22Rv1 (cell line): ENCODE measurements around the gene PRRG1.
"Not testable (repeated sequence)": the region's sequence is repeated elsewhere in the genome, so short reads cannot be mapped to it uniquely, and the experiment has no call there.

ENCODE experiments used
- H3K27ac ChIP-seq: fragments of 450-650 bp; 2 replicates; pipeline ENCODE4 v1.5.1; 2017
- CTCF ChIP-seq: fragments of 450-650 bp; IDR thresholded peaks from 2 replicates; pipeline ENCODE4 v1.5.1; 2017; ENCODE audit warnings: mild to moderate bottlenecking
- ZFX ChIP-seq: fragments of 450-650 bp; IDR thresholded peaks from 2 replicates; pipeline ENCODE4 v1.6.1; 2017; ENCODE audit warnings: antibody characterized with exemption, borderline replicate concordance

Gene PRRG1

GRCh38 chrX:37437160-37437559 lies 88.0 kb downstream of the PRRG1 start:
- no peak overlapping the region for H3K27ac ChIP-seq
- no peak for TF ChIP-seq ZFX
- no peak for TF ChIP-seq CTCF

- H3K27ac ChIP-seq = no peak overlapping the region
- TF ChIP-seq CTCF (no peak), ZFX (no peak)
Measured at GRCh38 chrX:37441377-37441776, 92.2 kb downstream of the PRRG1 start.

- no peak overlapping the region for H3K27ac ChIP-seq
- TF ChIP-seq CTCF (no peak), ZFX (no peak)
Measured at GRCh38 chrX:37445182-37445581, 96.0 kb downstream of the PRRG1 start.

GRCh38 chrX:37453821-37454220 lies 104.7 kb downstream of the PRRG1 start:
- TF ChIP-seq ZFX = no peak
- no peak for TF ChIP-seq CTCF
- no peak overlapping the region for H3K27ac ChIP-seq

- TF ChIP-seq ZFX = no peak
- no peak for TF ChIP-seq CTCF
- no peak overlapping the region for H3K27ac ChIP-seq
Measured at GRCh38 chrX:37454537-37455285, 105.5 kb downstream of the PRRG1 start.

GRCh38 chrX:37455381-37455780 lies 106.2 kb downstream of the PRRG1 start:
- TF ChIP-seq CTCF = no peak
- TF ChIP-seq ZFX = no peak
- H3K27ac ChIP-seq = no peak overlapping the region

- H3K27ac ChIP-seq = not testable (repeated sequence)
Measured at GRCh38 chrX:37460285-37460684, 111.1 kb downstream of the PRRG1 start.

GRCh38 chrX:37462346-37462745 lies 113.2 kb downstream of the PRRG1 start:
- TF ChIP-seq ZFX (no peak), CTCF (no peak)
- no peak overlapping the region for H3K27ac ChIP-seq
